Smooth muscle cell (in vitro differentiated cells): ENCODE results near the gene P2RX1. TPM values are rescaled to one million over a fixed set of nuclear protein-coding genes. Genes with fewer than 3 reads are reported as not detected.

ENCODE experiments used
- DNase-seq: peaks from one replicate; lab custom pipeline; 2025; ENCODE audit not compliant: unreplicated experiment; lab: John Stamatoyannopoulos, UW
- H2AFZ ChIP-seq: fragments of 200-600 bp; sonication (generic); 2 replicates; pipeline ENCODE4 v1.6.0; 2016; ENCODE audit warnings: antibody characterized with exemption, low read depth, mild to moderate bottlenecking
- H3F3A ChIP-seq: fragments of 200-600 bp; sonication (generic); 2 replicates; pipeline ENCODE4 v1.6.0; 2017; ENCODE audit warnings: antibody characterized with exemption, low read depth
- H3K27ac ChIP-seq: fragments of 200-600 bp; sonication (generic); 2 replicates; pipeline ENCODE4 v1.5.1; 2016; ENCODE audit warnings: low read depth, mild to moderate bottlenecking
- H3K27me3 ChIP-seq: fragments of 200-600 bp; sonication (generic); 2 replicates; pipeline ENCODE4 v1.6.1; 2016; ENCODE audit warnings: low read depth, mild to moderate bottlenecking
- H3K36me3 ChIP-seq: fragments of 200-600 bp; sonication (generic); 2 replicates; pipeline ENCODE4 v1.5.1; 2016; ENCODE audit warnings: low read depth
- H3K4me1 ChIP-seq: fragments of 200-600 bp; sonication (generic); 2 replicates; pipeline ENCODE4 v1.5.1; 2016; ENCODE audit warnings: low read depth
- H3K4me2 ChIP-seq: fragments of 200-600 bp; sonication (generic); 2 replicates; pipeline ENCODE4 v1.6.0; 2016; ENCODE audit warnings: mild to moderate bottlenecking
- H3K4me3 ChIP-seq: fragments of 200-600 bp; sonication (generic); 2 replicates; pipeline ENCODE4 v1.5.1; 2016; ENCODE audit warnings: mild to moderate bottlenecking
- H3K79me2 ChIP-seq: fragments of 200-600 bp; sonication (generic); 2 replicates; pipeline ENCODE4 v1.6.0; 2016; ENCODE audit warnings: low read depth, mild to moderate bottlenecking
- H3K9ac ChIP-seq: fragments of 200-600 bp; sonication (generic); 2 replicates; pipeline ENCODE4 v1.6.0; 2016; ENCODE audit warnings: low read depth
- H3K9me3 ChIP-seq: fragments of 200-600 bp; sonication (generic); replicated peaks from 2 replicates; pipeline ENCODE4 v1.5.1; 2016; ENCODE audit warnings: low read depth
- H4K20me1 ChIP-seq: fragments of 200-600 bp; sonication (generic); 2 replicates; pipeline ENCODE4 v1.6.0; 2016; ENCODE audit warnings: low read depth
- WGBS: methylation state at CpG from one replicate; pipeline ENCODE4 v1.1.7; 2016; ENCODE audit warnings: low lambda C conversion rate; 5-methylcytosine and 5-hydroxymethylcytosine counted together
- polyA plus RNA-seq: library from polyadenylated mRNA; unstranded; fragments of >200 nt; fragmentation: Nextera tagmentation; extraction: Ambion mirVana; gene quantifications from 2 replicates; pipeline ENCODE4 v1.2.1, GENCODE V29; 2016
- total RNA-seq: library from RNA; depleted of rRNA; stranded (reverse); fragments of >200 nt; gene quantifications from 2 replicates; pipeline ENCODE4 v1.2.3, GENCODE V29; 2014
- TF ChIP-seq, protein P1 (sequence below): fragments of 200-600 bp; sonication (generic); IDR thresholded peaks from 2 replicates; pipeline ENCODE4 v1.5.1; 2017; ENCODE audit warnings: borderline replicate concordance, mild to moderate bottlenecking, antibody characterized with exemption; ENCODE audit not compliant: insufficient read depth, poor library complexity, severe bottlenecking

The P2RX1 gene
- total and polyA plus RNA-seq, 2 experiments from 2014 or later = 1.3 to 3.2 TPM

DNA sequence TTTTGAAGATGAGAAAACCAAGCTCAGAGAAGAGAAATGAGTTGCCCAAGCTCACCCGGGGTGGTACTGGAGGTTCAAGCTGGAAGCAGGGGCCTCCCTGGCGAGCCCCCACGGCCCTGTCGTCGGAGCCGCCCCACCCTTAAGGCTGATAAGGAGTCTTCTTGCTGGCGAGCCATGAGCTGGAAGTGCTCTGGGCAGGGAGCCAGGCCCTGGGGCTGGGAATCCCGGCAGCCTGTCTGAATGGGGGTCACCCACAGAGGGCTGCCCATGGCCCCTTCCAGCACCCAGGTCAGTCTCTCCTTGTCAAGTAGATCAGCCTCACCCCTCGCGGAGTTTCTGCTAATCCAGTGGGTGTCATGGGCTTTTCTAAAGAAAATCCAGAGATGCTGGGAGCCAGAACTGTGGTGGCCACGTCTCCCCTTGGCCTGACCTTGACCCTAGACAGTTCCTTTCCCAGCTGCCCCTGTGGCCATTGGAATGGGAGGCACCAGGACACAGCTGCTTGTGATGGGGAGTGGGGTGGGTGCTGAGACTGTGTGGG, 1.2 kb upstream of the P2RX1 start:
- Histone ChIP-seq H2AFZ (peak overlapping the region; percentile 36), H3K27me3 (no peaks in the 10 kb centered on the region), H4K20me1 (no peaks in the 10 kb centered on the region), H3K4me3 (no peak overlapping the region), H3K36me3 (no peaks in the 10 kb centered on the region), H3K79me2 (no peaks in the 10 kb centered on the region), H3K9me3 (no peaks in the 10 kb centered on the region), H3K4me1 (no peaks in the 10 kb centered on the region), H3K4me2 (no peak overlapping the region), H3K9ac (no peak overlapping the region), H3F3A (no peaks in the 10 kb centered on the region), H3K27ac (no peak overlapping the region)
- TF ChIP-seq, protein P1, sequence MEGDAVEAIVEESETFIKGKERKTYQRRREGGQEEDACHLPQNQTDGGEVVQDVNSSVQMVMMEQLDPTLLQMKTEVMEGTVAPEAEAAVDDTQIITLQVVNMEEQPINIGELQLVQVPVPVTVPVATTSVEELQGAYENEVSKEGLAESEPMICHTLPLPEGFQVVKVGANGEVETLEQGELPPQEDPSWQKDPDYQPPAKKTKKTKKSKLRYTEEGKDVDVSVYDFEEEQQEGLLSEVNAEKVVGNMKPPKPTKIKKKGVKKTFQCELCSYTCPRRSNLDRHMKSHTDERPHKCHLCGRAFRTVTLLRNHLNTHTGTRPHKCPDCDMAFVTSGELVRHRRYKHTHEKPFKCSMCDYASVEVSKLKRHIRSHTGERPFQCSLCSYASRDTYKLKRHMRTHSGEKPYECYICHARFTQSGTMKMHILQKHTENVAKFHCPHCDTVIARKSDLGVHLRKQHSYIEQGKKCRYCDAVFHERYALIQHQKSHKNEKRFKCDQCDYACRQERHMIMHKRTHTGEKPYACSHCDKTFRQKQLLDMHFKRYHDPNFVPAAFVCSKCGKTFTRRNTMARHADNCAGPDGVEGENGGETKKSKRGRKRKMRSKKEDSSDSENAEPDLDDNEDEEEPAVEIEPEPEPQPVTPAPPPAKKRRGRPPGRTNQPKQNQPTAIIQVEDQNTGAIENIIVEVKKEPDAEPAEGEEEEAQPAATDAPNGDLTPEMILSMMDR = no peak
- 32% methylated on average over 11 of the region's 11 CpGs for WGBS
- DNase-seq = peak; percentile 18

DNA sequence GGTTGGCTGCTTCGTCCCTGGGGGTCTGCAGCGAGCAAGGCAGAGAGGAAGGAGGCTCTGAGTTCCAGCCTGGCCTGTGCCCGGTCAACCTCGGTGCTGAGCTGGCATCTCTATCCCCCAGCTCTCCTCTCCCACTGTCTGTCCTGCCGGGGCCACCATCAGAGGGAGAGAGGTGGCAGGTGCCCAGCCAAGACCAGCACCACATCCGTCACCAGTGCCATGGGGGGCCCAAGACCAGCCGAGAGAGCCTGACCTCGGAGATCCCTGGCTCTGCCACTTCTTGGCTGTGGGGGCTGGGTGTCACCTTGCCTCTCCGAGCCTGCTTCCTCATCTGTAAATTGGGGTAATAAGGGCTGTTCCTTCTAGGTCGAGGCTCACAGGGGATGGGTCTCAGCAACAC, 560 bp upstream of the P2RX1 start:
- H3K27ac ChIP-seq = no peak overlapping the region
- no peak for DNase-seq
- WGBS = 89% methylated on average over 10 of the region's 10 CpGs
- no peaks in the 10 kb centered on the region for H3K4me1 ChIP-seq
- no peak overlapping the region for H3K9ac ChIP-seq
- no peaks in the 10 kb centered on the region for H3F3A ChIP-seq
- H3K36me3 ChIP-seq = no peaks in the 10 kb centered on the region
- no peak overlapping the region for H2AFZ ChIP-seq
- H3K9me3 ChIP-seq = no peaks in the 10 kb centered on the region
- H3K79me2 ChIP-seq = no peaks in the 10 kb centered on the region
- H3K4me3 ChIP-seq = no peak overlapping the region
- no peaks in the 10 kb centered on the region for H4K20me1 ChIP-seq
- no peaks in the 10 kb centered on the region for H3K27me3 ChIP-seq
- TF ChIP-seq, protein P1 = no peak
- no peak overlapping the region for H3K4me2 ChIP-seq

DNA sequence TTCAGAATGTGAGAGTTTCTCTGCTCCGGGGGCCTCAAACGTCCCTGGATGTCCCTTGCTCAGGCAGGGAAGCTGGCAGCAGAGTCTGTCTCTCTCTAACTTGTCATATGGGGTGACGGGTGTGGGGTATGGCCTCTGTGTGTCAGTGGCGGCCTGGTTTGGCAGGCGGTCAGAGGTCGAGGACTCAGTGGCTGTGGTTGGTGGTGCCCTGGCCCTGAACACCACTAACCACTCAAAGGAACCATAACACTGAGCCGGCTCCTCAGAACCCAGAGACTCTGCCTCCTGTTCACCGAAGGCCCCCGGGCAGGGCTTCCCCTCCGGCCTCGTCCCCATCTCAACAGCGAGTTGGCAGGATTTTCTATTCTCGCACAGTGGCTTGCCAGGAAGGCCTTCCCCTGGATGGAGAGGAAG, 677 bp downstream of the P2RX1 start:
- WGBS = 91% methylated on average over 13 of the region's 13 CpGs
- H3K9me3 ChIP-seq = no peaks in the 10 kb centered on the region
- no peaks in the 10 kb centered on the region for H3F3A ChIP-seq
- no peak overlapping the region for H3K4me3 ChIP-seq
- no peaks in the 10 kb centered on the region for H3K79me2 ChIP-seq
- DNase-seq = no peak
- no peak overlapping the region for H2AFZ ChIP-seq
- no peak overlapping the region for H3K9ac ChIP-seq
- no peaks in the 10 kb centered on the region for H4K20me1 ChIP-seq
- no peak overlapping the region for H3K27ac ChIP-seq
- no peaks in the 10 kb centered on the region for H3K27me3 ChIP-seq
- TF ChIP-seq, protein P1 = no peak
- no peaks in the 10 kb centered on the region for H3K4me1 ChIP-seq
- peak overlapping the region; percentile 40 for H3K4me2 ChIP-seq
- H3K36me3 ChIP-seq = no peaks in the 10 kb centered on the region

DNA sequence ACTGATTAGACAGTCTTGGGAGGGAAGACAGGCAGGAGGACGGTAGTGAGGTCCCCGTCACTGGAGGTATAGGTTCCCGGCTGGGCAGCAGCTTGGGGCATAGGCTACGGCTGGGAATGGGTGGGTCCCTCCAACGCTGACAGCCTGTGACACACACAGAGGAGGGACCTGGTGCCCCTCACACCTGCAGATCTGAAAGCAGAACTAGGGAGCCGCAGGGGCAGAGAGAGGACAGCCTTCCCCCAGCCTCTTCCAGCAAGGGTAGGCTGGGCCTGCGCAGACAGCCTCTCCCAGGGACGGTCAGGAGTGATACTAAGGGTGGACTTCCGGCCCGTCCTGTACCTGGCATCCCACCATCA, 2.0 kb downstream of the P2RX1 start:
- no peak overlapping the region for H3K27ac ChIP-seq
- no peak for DNase-seq
- WGBS = 97% methylated on average over 10 of the region's 10 CpGs
- H3F3A ChIP-seq = no peaks in the 10 kb centered on the region
- H3K79me2 ChIP-seq = no peaks in the 10 kb centered on the region
- H3K4me2 ChIP-seq = no peak overlapping the region
- H3K9me3 ChIP-seq = no peaks in the 10 kb centered on the region
- no peaks in the 10 kb centered on the region for H4K20me1 ChIP-seq
- no peaks in the 10 kb centered on the region for H3K4me1 ChIP-seq
- H3K9ac ChIP-seq = no peak overlapping the region
- no peaks in the 10 kb centered on the region for H3K36me3 ChIP-seq
- H2AFZ ChIP-seq = no peak overlapping the region
- no peak overlapping the region for H3K4me3 ChIP-seq
- TF ChIP-seq, protein P1 = no peak
- no peaks in the 10 kb centered on the region for H3K27me3 ChIP-seq
